GM23338 (cell line): ENCODE results near the gene KLF4. TPM values are rescaled to one million over a fixed set of nuclear protein-coding genes. Genes with fewer than 3 reads are reported as not detected.

Experiments used
- ATAC-seq: fragments of 200-7000 bp; cut with Tn5 transposase; 3 replicates; pipeline ENCODE4 v1.9.1; 2020
- DNase-seq: peaks from one replicate; pipeline ENCODE4 v3.0.0-alpha.2; 2015; ENCODE audit warnings: low spot score
- H2AFZ ChIP-seq: fragments of 200-600 bp; sonication (generic); 2 replicates; pipeline ENCODE4 v1.8.0; 2016; ENCODE audit warnings: antibody characterized with exemption, mild to moderate bottlenecking, moderate library complexity
- H3F3A ChIP-seq: fragments of 200-600 bp; sonication (generic); replicated peaks from 2 replicates; pipeline ENCODE4 v1.8.0; 2017; ENCODE audit warnings: antibody characterized with exemption, mixed run types, low read depth
- H3K27ac ChIP-seq: fragments of 200-600 bp; sonication (generic); 2 replicates; pipeline ENCODE4 v1.6.1; 2016; ENCODE audit warnings: low read depth
- H3K27me3 ChIP-seq: fragments of 200-600 bp; sonication (generic); 2 replicates; pipeline ENCODE4 v1.8.0; 2016; ENCODE audit warnings: mild to moderate bottlenecking, mixed run types, moderate library complexity; ENCODE audit not compliant: insufficient read depth
- H3K36me3 ChIP-seq: fragments of 200-600 bp; sonication (generic); 2 replicates; pipeline ENCODE4 v1.8.0; 2016; ENCODE audit warnings: mild to moderate bottlenecking; ENCODE audit not compliant: insufficient read depth
- H3K4me1 ChIP-seq: fragments of 200-600 bp; sonication (generic); 2 replicates; pipeline ENCODE4 v1.8.0; 2016; ENCODE audit warnings: mild to moderate bottlenecking, moderate library complexity; ENCODE audit not compliant: insufficient read depth
- H3K4me2 ChIP-seq: fragments of 200-600 bp; sonication (generic); 2 replicates; pipeline ENCODE4 v1.7.1; 2017; ENCODE audit warnings: mixed run types
- H3K4me3 ChIP-seq: fragments of 200-600 bp; sonication (generic); 2 replicates; pipeline ENCODE4 v1.6.1; 2016; ENCODE audit warnings: mixed run types
- H3K79me2 ChIP-seq: fragments of 200-600 bp; sonication (generic); replicated peaks from 2 replicates; pipeline ENCODE4 v1.8.0; 2017; ENCODE audit warnings: mild to moderate bottlenecking; ENCODE audit not compliant: insufficient read depth
- H3K9me2 ChIP-seq: fragments of 200-600 bp; sonication (generic); 2 replicates; pipeline ENCODE4 v1.8.0; 2017; ENCODE audit not compliant: insufficient read depth
- H4K20me1 ChIP-seq: fragments of 200-600 bp; sonication (generic); replicated peaks from 2 replicates; pipeline ENCODE4 v1.8.0; 2017; ENCODE audit warnings: mild to moderate bottlenecking; ENCODE audit not compliant: insufficient read depth
- H3K27ac Mint-ChIP-seq: 2 replicates; pipeline ENCODE4 v1.8.0; 2020; ENCODE audit warnings: inconsistent platforms, mild to moderate bottlenecking, moderate library complexity, mixed read lengths
- H3K27me3 Mint-ChIP-seq: 3 replicates; pipeline ENCODE4 v1.8.0; 2022; ENCODE audit warnings: low read depth, mild to moderate bottlenecking, moderate library complexity, mixed read lengths, inconsistent platforms; ENCODE audit not compliant: insufficient read depth, poor library complexity
- H3K36me3 Mint-ChIP-seq: 3 replicates; pipeline ENCODE4 v1.8.0; 2021; ENCODE audit warnings: low read depth, mild to moderate bottlenecking, inconsistent platforms, moderate library complexity, mixed read lengths
- H3K4me1 Mint-ChIP-seq: 3 replicates; pipeline ENCODE4 v1.8.0; 2020; ENCODE audit warnings: mild to moderate bottlenecking, inconsistent platforms, mixed read lengths
- H3K4me3 Mint-ChIP-seq: 3 replicates; pipeline ENCODE4 v1.8.0; 2021; ENCODE audit warnings: moderate library complexity, mild to moderate bottlenecking, inconsistent platforms, mixed read lengths
- H3K9me3 Mint-ChIP-seq: 3 replicates; pipeline ENCODE4 v1.8.0; 2020; ENCODE audit warnings: moderate library complexity, mild to moderate bottlenecking, inconsistent platforms, mixed read lengths
- CREB1 ChIP-seq: fragments of 250-450 bp; sonication (Bioruptor Pico); IDR thresholded peaks from 2 replicates; pipeline ENCODE4 v1.5.0; 2020; ENCODE audit warnings: low read depth, mild to moderate bottlenecking, moderate library complexity
- ETS1 ChIP-seq: IDR thresholded peaks from 2 replicates; pipeline ENCODE4 v1.6.1; 2016; ENCODE audit warnings: antibody characterized with exemption
- EZH2 ChIP-seq: fragments of 200-600 bp; sonication (generic); IDR thresholded peaks from one replicate; pipeline ENCODE4 v1.8.0; 2017; ENCODE audit warnings: antibody characterized with exemption, mild to moderate bottlenecking, low read depth; ENCODE audit not compliant: unreplicated experiment
- JUNB ChIP-seq: IDR thresholded peaks from one replicate; pipeline ENCODE4 v1.6.1; 2016; ENCODE audit warnings: antibody characterized with exemption; ENCODE audit not compliant: unreplicated experiment
- POLR2AphosphoS5 ChIP-seq: IDR thresholded peaks from 2 replicates; pipeline ENCODE4 v1.6.1; 2016; ENCODE audit warnings: antibody characterized with exemption, low read depth
- STAT1 ChIP-seq: IDR thresholded peaks from one replicate; pipeline ENCODE4 v1.6.1; 2016; ENCODE audit warnings: antibody characterized with exemption; ENCODE audit not compliant: unreplicated experiment
- ZNF331 ChIP-seq: fragments of 250-450 bp; sonication (Bioruptor Pico); IDR thresholded peaks from 2 replicates; pipeline ENCODE4 v1.5.0; 2020; ENCODE audit warnings: low read depth, mild to moderate bottlenecking, moderate library complexity
- ZNF462 ChIP-seq: fragments of 250-450 bp; sonication (Bioruptor Pico); IDR thresholded peaks from 2 replicates; pipeline ENCODE4 v1.5.0; 2020; ENCODE audit warnings: mild to moderate bottlenecking, moderate library complexity
- polyA plus RNA-seq: library from polyadenylated mRNA; unstranded; fragments of >200 nt; fragmentation: Nextera tagmentation; extraction: Ambion mirVana; gene quantifications from 2 replicates; pipeline ENCODE4 v1.2.1, GENCODE V29; 2016
- total RNA-seq: library from RNA; depleted of rRNA; stranded (reverse); fragments of >200 nt; shearing (Covaris generic); gene quantifications from 2 replicates; pipeline ENCODE4 v1.2.3, GENCODE V29; 2014

Gene KLF4
- total and polyA plus RNA-seq, 2 experiments from 2014 or later: 8.3 to 29.8 TPM

DNA sequence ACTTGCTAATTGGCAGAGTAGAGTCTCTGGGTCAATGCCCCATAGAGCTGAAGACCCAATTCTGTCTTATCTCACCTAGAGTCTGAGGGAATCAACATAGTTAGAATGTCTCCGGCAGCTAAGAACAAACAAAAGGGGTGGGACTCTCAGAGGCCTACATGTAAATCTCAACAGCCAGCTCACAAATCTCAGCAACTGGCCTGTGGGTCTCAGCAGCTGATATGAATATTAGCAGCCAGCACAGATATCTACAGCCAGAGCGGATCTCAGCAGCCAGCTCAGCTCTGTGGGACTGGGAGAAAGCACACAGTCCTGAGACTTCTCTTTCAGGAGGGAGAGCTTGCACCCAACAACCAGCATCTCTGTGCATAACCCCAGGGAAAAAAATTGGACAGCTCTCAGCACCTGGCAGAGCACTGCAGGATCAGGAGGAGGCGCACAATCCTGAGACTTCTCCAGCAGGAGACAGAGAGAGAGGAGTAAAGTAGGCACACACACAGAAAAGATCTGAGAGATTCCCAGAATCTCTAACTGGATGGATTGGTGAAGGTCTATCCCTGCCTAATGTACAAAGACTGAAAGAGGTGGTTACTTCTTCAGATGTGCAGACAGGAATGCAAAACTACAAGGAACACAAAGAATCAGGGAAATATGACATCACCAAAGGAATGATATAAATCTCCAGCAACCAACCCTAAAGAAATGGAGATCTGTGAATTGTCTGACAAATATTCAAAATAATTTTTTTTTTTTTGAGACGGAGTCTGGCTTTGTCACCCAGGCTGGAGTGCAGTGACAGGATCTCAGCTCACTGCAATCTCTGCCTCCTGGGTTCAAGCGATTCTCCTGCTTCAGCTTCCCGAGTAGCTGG is 29.2 kb downstream of the KLF4 start:
- ATAC-seq (peak; percentile 43; the same call in 2 of the 3 replicates), DNase-seq (no peak)
- H3K36me3 ChIP-seq: no peaks in the 10 kb centered on the region
- H3K4me1 ChIP-seq: peaks cover 7% of the 10 kb centered on the region; the same call in 1 of the 2 replicates
- Mint-ChIP-seq H3K36me3 (no peaks in the 10 kb centered on the region), H3K4me3 (no peak overlapping the region), H3K4me1 (peaks cover 11% of the 10 kb centered on the region; the same call in 2 of the 3 replicates), H3K27me3 (peaks cover 6% of the 10 kb centered on the region), H3K27ac (no peak overlapping the region), H3K9me3 (no peaks in the 10 kb centered on the region)
- H3K79me2 ChIP-seq: no peaks in the 10 kb centered on the region
- TF ChIP-seq ZNF462 (CRISPR knock-in tag): no peak
- TF ChIP-seq STAT1: no peak
- TF ChIP-seq JUNB: no peak
- no peak for TF ChIP-seq CREB1 (CRISPR knock-in tag)
- TF ChIP-seq EZH2: no peak
- no peak for TF ChIP-seq ETS1
- TF ChIP-seq POLR2AphosphoS5: no peak
- no peak for TF ChIP-seq ZNF331 (CRISPR knock-in tag)
- H3K27ac ChIP-seq: no peak overlapping the region
- no peak overlapping the region for H3K4me3 ChIP-seq
- H3K9me2 ChIP-seq: no peaks in the 10 kb centered on the region
- H4K20me1 ChIP-seq: no peaks in the 10 kb centered on the region
- peak overlapping the region; percentile 21 for H2AFZ ChIP-seq
- H3K27me3 ChIP-seq: peaks cover 5% of the 10 kb centered on the region; the same call in 1 of the 2 replicates
- no peaks in the 10 kb centered on the region for H3F3A ChIP-seq
- H3K4me2 ChIP-seq: no peak overlapping the region
